NOMO-1 treated with DMSO at 0.1 percent for 48 hours (cell line): Measurements from ENCODE around the gene LRRC74A.
"Not testable (repeated sequence)": the region's sequence is repeated elsewhere in the genome, so short reads cannot be mapped to it uniquely, and the experiment has no call there.

Source experiments
- DNase-seq: peaks from one replicate; lab custom pipeline; 2025; ENCODE audit not compliant: unreplicated experiment; lab: John Stamatoyannopoulos, UW

The LRRC74A gene

DNA sequence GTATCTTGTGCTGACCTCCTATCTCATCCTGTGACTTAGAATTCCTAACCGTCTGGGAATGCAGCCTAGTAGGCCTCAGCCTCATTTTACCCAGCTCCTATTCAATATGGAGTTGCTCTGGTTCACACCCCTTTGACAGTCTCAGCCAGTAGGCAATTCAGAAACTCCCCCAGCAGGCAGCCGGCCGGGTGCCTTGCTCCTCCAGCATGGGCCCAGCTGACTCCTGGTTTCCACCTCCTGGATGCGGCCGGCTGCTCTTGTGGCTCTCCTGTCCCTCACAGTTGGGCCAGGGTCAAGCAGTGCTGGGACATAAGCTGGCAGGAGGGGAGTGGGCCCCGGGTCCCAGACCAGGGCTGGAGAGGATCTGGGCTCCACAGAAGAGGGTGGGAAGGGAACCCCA is 58.2 kb downstream of the LRRC74A start:
- no peak for DNase-seq

DNA sequence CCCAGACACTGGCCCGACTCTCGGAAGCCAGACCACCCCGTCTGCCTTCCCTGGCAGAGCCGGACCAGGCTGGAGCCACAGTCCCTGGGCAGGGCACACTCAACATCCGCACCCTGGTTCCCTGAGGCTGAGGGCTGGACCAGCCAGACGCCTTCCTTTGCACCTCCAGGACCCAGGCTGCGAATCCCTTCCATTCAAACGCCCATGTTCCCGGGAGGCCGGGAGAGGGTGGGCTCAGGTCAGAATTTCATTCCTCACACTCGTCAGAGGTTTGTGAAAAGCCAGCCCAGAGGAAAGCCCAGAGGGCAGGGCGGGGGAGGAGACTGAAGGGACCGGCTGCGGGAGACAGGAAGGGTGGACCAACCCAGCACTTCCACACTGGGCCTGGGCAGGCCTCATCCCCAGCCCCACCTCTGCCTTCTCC is 58.7 kb downstream of the LRRC74A start:
- DNase-seq: no peak

DNA sequence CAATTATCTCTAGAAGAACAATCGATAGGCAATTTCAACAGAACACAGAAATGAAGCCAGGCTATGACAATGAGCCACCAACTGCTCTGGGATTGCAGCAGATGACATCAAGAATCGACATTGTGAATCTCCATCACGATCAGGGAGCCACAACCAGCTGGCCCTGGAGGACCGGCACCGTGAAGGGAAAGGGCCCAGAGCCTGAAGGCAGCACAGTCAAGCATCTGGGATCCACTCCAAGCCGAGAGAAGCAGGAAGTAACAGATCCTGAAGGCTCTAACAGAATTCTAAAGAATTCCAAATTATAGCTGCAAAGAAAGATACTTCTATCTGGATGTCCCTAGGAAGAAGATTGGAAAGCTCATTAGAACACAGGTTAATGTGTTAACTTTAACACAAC is 61.0 kb downstream of the LRRC74A start:
- DNase-seq: no peak

DNA sequence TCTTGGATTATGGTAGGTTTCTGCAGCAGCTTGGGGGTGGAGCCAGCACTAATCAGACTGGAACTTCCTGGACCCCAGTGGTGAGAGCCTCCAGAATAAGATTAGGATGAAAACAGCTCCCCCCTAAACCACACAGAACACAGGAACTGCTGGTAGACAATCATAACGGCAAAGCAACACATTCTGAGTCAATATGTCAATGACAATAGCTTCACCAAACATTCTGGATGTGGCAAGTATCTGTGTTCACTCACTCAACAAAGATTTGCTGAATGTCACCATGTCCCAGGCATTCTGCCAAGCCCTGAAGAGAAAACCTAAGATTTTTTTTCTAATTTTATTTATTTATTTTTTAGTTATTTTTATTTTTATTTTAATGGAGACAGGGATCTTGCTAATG is 65.2 kb downstream of the LRRC74A start:
- DNase-seq: no peak

DNA sequence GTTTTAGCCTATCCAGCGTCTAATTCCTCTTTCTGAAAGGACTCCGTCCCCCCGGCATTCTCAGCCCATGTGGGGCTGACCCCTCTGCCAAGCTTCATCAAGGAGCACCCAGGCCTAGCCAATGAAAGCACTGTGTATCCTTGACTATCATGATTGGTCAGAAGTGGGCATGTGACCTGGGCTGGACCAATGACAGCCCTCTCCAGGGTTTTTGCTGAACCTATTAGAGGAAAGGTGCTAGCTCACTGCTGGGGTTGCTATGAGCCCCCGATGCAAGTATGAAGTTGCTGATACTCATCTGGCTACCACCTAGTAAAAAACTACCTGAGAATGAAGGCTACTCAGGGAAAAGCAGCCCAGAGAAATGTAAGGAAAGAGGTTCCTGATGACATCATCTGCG is 68.1 kb downstream of the LRRC74A start:
- no peak for DNase-seq

DNA sequence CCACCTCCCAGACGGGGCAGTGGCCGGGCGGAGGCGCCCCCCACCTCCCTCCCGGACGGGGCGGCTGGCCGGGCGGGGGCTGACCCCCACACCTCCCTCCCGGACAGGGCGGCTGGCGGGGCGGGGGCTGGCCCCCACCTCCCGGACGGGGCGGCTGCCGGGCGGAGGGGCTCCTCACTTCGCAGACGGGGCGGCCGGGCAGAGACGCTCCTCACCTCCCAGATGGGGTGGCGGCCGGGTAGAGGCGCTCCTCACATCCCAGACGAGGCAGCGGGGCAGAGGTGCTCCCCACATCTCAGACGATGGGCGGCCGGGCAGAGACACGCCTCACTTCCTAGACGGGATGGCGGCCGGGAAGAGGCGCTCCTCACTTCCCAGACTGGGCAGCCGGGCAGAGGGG is 71.8 kb downstream of the LRRC74A start:
- DNase-seq: not testable (repeated sequence)

DNA sequence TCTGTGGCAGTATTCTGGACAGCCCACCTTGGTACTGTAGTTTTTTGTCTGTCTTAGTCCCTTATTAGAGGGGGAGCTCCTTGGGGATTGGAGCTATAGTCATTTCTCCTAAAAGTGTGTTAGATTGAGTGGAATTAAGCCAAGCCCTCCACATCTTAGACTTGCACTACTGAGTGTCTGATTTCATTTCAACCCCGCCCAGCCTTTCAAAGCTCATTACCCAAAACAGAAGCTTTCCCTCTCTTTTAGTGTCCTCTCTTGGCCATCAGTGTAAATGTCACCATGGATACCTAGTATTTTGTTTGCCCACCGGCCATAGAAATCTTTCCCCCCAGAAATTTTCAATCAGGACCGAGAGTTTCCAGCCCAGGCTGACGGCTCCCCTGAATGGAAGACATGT is 74.5 kb downstream of the LRRC74A start:
- no peak for DNase-seq

DNA sequence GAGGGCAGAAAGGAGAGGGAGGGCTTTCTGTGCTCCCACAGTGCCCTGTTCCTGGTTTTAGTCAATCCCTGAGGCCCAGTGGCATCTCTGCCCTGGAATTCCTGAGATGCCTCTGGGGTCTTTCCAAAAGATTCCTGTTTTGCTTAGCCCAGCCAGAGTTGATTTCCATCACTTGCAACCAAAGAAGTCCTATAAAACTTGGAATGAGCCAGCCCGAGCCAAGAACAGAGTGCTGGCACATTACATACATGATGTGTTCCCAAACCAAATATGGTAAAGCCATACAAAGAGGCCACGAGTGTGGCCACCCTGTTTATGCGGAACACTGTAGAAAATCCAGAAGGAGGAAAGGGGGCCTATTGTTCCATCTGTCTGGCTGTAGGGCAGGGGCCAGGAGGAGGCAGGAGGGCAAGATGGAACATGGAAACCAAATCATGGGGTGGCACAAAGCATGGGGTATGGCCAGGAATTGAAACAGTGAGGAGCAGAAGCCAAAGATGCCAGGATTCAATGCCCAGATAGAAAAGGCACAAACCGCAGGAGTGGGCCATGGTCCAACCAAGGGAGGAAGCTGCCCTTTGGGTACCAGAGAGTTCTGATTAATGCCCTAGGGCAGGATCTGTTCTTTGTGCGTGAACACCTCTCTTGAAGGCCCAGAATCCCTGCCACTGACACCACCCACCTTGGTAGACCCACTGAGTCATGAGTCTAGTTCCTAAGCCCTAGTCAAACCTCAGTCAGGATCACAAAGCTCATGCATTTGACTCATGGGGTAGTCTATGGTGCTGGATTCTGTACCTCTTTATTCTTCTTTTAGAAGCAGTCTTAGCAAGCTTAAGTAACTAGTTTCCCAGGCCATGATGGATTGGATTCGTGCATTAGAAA is 75.2 kb downstream of the LRRC74A start:
- no peak for DNase-seq

DNA sequence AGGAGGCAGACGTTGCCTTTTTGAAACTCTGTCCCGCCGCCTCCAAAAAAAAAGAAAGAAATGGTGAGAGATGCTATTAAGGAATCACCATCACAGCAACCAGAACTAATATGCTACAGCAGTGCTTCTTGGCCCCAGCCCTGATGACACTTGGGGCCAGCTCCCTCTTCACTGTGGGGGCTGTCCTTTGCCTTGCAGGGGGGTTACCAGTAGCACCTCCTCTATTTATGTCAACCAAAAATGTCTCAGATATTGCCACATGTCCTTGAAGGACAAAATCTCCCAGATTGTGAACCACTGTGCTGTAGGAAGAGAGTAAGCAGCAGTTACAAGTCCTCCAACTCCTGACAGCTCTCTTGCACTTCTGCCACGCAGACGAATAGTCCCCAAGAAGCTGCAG is 76.4 kb downstream of the LRRC74A start:
- no peak for DNase-seq

DNA sequence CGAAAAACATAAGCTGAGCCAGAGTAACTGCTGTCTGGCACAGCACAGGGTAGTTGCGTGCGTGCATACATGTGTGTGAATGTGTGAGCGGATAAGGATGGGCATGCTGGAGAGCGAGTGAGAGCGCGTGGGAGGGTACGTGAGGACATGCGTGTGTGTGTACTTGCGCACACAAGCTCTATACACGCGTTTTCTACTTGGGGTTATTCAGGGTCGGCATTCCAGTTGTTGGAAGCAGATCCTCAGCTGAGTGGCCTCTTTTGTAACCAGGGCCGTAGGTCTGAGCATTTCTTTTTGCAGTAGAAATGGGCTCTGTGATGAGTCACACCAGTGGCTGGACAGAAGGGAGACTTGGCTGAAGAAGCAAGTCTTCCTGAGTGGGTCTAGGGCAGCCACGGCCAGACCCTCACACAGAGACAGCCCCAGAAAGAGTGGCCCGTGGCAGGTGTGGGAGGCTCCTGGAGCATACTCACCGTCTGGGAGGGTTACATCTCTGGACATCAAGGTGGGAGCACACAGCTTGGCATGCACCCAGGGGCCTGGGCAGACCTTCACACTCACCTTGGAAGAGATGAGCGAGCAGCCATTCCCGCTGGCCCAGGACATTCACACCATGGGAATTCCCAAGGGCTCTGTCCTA is 78.0 kb downstream of the LRRC74A start:
- no peak for DNase-seq

DNA sequence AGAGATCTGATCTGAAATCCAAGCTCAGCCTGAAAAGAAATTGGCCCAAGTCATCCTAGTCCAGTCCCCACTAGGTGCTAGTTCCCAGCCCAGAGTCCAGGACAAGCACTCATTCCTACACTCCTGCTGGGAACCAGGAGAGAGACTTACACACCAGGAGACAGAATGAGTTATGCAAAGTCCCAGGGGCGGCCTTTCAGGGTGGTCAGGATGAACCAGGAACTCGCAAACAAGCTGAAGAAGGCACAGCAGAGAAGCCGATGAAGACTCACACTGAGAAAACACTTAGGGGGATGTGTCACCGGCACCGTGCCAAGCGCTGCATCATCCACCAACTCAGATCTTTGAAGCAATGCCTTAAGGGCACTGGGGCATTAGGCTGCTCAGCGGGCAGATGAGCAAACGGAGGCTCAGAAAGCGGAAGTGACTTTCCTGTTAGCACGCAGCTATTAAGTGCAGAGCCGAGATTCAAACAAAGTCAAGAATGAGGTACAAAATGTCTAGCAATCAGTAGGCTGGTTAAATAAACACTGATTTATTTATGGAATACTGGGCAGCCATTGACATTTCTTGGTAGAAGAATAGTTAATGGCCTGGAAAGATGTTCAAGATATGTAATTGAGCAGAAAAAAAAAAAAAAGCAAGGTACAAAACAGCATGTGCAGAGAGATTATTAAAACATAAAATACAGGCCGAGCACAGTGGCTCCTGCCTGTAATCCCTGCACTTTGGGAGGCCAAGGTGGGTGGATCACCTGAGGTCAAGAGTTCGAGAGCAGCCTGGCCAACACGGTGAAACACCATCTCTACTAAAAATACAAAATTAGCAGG is 78.7 kb downstream of the LRRC74A start:
- DNase-seq: peak; percentile 93

DNA sequence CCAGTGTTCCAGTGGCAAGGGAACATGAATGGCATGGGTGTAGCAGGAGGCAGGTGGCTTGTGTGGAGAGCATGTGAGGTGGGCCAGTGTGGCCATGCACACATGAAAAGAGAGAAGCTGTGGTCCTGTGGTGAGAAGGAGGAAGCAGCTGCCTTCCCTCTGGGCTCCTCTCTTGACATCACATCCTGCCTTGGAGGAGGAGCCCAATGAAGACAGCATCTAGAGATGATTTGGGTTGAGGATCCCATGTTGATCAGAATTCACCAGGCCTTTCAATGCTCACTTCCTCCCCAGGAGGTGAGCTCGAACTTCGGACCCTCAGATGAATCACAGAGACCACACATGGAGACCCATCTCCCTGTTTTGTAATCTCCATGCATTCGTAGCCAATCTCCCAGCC is 82.6 kb downstream of the LRRC74A start:
- DNase-seq: peak; percentile 94

DNA sequence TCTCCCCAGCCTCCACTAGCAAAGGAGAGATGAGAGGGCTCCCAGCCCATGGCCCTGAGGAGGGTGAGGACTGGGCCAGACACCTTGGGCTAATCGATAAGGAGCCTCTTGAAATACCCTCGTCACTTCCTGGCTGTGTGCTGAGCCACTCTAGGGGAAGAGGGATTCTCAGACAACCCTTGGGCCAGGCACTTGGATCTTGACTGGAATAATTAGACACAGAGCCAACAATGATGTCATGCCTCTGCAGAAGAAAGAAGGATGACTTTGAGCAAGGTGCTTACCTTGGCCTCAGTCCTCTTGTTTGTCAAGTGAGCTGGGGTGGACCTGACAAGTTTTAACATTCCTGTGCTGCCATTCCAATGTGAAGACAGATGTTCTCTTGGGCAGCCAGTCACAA is 83.1 kb downstream of the LRRC74A start:
- DNase-seq: no peak

DNA sequence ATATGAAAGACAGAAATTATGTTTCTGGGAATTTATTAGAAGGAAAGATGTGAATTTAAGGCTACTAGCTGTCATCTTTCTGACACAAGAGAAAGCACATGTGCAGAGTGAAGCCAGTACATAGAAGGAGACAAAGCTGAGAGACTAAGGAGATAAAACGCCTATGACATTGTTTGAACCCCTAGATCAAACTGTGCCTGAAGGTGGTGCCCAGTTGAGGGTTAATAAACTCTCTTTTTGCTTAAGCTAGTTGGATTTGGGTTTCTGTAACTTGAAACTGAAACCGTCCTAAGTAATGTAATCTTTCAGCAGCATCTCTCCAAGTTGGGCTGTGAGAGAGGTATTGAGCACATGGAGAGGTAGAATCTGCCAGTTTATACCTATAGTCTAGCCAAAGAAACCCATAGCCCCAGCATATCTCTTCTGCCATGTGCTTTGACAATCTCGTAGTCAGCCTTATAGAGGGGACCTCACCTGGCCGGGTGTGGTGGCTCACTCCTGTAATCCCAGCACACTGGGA is 84.2 kb downstream of the LRRC74A start:
- no peak for DNase-seq

DNA sequence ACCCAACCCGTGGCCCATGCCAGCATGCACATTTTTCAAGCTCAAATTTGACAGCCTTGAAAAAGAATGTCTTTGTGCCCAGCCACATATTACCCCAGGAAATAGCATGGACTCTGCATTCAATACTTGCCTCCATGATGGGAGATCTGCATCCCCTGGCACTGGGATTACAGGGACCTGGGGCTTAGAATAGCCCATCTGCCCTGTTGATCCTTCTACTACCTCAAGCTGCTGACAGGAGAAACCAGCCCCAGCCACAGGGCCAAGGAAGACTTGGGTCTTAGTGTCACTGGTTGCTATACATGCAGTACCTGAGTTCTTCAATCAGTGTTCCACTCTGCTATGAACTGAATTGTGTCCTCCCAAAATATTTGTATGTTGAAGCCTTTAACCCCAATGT is 85.3 kb downstream of the LRRC74A start:
- DNase-seq: no peak

DNA sequence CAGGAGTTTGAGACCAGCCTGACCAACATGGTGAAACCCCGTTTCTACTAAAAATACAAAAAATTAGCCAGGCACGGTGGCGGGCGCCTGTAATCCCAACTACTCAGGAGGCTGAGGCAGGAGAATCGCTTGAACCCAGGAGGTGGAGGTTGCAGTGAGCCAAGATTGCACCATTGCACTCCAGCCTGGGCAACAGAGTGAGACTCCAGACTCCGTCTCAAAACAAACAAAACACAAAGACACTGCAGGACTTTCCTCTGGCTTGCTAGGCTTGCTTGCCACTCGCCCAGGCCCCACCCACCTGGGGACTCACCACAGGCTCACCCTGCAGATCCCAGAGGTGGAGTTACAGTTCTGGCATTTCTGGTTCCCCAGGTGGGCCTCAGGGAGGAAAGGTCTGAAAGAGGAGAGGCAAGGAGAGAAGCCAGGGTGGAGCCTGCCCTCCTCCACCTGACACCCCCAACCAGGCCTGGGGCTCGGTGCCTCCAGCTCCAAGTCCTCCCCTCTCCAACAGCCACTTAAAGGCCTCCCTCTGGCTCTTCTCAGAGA is 88.4 kb downstream of the LRRC74A start:
- not testable (repeated sequence) for DNase-seq

DNA sequence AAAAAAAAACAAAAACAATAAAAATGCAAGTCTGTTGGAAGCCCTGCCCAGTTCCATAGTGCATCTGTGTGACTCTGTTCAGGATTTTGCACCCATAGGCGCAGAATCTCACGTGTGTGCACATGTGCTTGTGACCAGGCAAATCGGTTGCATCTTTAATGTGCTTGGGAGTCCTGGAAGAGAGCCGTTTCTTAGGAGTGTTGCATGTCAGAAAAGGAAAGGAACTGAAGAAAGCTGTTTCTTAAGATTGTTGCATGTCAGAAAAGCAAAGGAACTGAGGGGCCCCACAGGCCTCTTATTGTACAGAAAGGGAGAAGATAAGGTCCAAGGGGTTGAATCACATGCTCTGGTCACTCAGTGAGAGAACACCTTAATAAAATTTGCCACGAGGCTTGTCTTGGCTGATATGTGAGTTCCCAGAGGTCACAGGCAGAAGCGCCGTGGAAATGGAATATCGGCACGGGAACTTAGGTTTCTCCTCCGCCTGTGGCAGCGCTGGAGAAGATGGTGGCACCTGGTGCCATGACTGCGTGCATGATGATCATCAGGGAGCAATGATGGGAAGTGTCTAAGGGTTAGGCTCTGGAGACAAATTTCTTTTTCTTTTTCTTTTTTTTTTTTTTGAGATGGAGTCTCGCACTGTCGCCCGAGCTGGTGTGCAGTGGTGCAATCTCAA is 90.0 kb downstream of the LRRC74A start:
- DNase-seq: peak; percentile 29

DNA sequence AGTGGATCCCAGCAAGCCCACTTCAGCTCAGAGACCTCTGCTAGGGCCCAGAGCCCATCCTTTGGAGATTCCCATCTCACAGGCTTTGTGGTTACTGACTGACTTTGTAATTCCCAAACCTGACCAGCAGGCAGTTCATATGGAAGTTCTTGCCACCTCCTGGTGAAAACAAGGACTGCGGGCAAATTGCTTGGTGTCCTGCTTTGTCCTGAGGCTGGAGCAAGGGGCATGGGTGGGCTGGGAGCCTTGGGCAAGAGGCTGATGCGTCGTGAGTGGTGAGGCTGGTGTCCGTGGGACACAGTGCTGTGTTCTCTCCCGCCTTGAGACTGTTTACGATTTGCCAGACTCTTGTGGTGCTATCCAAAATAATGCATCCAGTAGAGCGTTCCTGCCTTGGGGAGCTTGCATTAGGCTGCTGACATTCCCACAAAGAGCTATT is 91.0 kb downstream of the LRRC74A start:
- no peak for DNase-seq

DNA sequence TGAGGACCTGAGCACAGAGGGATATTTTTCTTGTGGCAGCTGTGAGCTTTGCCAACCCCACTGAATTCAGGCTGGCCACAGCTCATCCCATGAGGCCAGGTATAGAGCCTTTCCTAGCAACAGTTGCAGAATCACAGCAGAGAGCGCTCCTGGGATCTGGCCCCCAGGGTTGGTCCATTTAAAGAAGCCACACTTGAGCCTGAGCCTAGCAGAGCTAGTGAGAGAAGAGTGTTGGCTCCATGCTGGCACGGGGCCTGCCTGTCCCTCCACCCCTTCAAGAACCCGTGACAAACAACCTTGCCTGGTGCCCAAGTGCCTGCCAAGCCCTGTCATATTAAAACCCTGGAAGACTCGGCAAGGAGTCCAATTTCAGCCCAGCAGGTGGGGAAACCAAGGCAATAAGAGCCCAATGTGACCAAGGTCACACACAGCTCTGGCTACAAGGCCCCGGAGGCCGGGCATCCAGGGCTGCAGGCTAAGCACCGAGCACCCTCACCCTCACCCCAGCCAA is 91.6 kb downstream of the LRRC74A start:
- DNase-seq: no peak

DNA sequence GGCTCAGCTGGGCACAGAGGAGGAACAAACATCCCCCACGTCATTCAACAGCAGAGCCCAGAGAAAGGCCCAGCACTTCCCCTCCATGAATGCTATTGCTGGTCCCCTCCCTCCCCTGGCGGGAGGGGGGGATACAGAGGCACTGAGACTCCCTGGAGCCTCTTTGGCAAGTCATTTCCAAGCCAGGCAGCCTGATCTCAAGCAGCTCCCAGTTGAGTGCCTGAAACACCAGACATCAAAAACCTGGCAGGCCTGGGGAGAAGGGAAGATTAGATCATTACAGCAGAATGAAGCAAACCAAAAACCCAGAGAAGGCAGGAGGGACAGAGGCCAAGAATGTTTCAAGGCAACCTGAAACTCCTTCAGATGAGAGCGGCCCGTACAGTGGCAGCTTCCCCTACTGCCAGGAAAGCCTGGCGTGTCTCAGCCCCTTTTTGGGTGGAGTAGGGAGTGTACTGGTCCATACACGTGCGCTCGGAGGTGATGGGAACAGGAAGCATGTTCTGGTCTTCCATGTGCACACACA is 92.1 kb downstream of the LRRC74A start:
- peak; percentile 39 for DNase-seq
